ENCODE measurements around the gene SPARC.
"Not testable (repeated sequence)": the region's sequence is repeated elsewhere in the genome, so short reads cannot be mapped to it uniquely, and the experiment has no call there.

SPARC gene

DNA sequence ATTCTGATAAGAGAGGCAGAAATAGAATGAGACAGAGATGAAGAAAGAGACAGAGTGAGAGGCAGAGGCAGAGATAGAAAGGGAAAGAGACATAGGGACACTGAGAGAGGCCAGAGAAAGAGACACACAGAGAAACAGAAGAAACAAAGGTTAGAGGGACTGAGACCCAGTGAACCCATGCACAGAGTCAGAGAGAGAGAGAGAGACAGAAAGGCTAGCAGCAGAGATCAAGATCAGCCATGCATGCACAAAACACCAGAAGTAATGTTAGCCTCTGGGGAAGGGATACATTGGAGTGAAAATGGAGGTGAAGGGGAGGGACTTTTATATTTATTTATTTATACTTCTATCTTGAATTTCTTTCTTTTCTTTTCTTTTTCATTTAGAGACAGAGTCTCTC, 14.1 kb upstream of the SPARC start:
- DNase-seq (ENCODE audit: low read depth in 2 of 3, low spot score in 2 of 3) = no peak

DNA sequence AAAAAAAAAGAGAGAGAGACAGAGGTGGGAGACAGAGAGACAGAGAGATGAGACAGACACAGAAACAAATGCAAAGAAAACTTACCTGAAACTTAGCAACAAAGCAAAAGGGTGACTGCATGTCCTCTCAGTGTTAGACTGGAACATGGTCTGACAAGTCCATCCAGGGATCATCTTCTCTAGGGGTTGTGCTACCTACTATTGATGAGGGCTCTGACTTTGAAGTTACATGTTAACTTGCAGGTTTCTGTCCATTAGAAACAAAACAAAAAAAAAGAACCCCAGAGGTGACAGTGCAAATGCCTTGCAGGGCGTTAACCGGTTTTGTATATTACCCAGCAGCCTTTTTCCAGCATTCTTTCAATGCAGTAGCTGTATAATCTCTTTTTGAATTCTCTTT, 13.6 kb upstream of the SPARC start:
- no peak for DNase-seq (ENCODE audit: low read depth in 2 of 3, low spot score in 2 of 3)

- DNase-seq (ENCODE audit: low read depth in 2 of 3, low spot score in 2 of 3) = no peak
These were observed 12.6 kb upstream of the SPARC start for GRCh38 chr5:151699071-151699901.

- DNase-seq (ENCODE audit: low read depth in 2 of 3, low spot score in 2 of 3) = not testable (repeated sequence)
These were observed 11.4 kb upstream of the SPARC start for GRCh38 chr5:151698081-151698480.

DNA sequence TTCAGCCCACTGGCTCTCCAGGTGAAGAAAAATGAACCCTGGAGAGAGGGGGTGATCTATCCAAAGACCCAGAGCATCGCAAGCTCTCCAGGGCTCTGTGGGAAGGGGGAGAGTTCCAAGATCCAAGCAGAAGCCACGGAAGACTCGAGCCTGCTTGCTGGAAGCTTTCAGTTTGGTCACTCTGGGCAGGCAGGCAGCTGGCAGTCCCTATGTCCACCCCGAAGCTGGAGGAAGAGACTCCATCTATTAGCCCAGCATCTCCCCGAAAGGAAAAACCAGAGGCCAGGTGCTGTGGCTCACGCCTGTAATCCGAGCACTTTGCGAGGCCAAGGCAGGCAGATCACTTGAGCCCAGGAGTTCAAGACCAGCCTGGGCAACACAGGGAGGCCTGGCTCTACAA, 10.7 kb upstream of the SPARC start:
- no peak for DNase-seq (ENCODE audit: low read depth in 2 of 3, low spot score in 2 of 3)

DNA sequence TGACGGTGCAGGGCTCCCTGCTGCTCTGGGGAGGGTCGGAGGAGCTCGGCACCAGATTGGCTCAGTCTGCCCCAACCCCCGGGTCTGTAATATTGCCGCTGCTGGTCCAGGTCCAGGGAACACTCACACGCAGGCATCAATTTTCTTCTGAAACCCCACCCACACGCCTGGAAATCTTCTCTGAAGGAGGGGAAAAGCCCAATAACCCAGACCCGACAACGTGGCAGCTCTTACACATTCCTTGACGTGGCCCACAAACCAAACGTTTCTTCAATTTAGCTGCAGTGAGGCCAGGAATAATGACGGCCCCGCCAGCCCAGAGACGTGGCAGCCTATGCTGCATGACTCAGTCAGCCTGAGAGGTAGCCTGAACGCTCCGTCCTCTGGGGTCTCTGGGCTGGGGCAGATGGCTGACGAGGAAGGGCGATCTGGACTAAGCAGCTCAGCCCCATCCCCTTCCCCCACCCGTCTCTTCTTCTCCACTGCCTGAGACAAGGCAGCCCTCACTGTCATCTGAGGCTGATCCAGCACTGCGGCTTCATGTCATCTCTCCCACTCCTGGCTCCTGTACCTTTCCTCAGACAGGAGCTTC, 9.9 kb upstream of the SPARC start:
- DNase-seq (ENCODE audit: low read depth in 2 of 3, low spot score in 2 of 3) = no peak

DNA sequence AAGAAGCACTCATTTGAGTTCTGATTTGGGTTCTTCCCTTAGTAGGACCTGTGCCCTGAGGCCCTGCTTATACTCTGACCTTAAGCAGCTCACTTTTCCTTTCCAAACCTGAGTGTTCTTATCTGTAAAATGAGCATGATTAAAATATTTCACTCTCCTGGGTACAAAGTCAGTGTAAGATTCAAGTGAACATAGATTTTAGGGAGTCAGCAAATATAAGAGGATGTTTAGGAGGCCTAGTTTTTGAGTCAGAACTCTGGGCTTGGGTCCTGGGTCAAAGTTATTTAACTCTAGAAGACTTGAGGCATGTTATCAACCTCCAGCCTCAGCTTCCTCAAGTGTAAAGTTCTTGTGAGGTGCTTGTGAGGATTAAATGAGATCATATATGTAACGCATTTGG, 8.7 kb upstream of the SPARC start:
- DNase-seq (ENCODE audit: low read depth in 2 of 3, low spot score in 2 of 3) = no peak

GRCh38 chr5:151694035-151694485, 7.3 kb upstream of the SPARC start:
- no peak for DNase-seq (ENCODE audit: low read depth in 2 of 3, low spot score in 2 of 3)

- DNase-seq (ENCODE audit: low read depth in 2 of 3, low spot score in 2 of 3) = no peak
These were observed 5.6 kb upstream of the SPARC start for GRCh38 chr5:151692312-151692711.

- no peak for DNase-seq (ENCODE audit: low read depth in 2 of 3, low spot score in 2 of 3)
These were observed 5.0 kb upstream of the SPARC start for GRCh38 chr5:151691706-151692105.

DNA sequence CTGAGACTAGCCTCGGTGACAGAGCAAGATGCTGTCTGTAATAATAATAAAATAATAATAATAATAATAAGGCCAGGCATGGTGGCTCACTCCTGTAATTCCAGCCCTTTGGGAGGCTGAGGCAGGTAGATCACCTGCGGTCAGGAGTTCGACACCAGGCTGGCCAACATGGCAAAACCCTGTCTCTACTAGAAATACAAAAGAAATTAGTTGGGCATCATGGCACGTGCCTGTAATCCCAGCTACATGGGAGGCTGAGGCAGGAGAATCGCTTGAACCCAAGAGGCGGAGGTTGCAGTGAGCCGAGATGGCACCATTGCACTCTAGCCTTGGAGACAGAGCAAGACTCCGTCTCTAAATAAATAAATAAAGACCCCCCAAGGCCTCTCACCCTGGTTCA, 2.9 kb upstream of the SPARC start:
- not testable (repeated sequence) for DNase-seq (ENCODE audit: low read depth in 2 of 3, low spot score in 2 of 3)

DNA sequence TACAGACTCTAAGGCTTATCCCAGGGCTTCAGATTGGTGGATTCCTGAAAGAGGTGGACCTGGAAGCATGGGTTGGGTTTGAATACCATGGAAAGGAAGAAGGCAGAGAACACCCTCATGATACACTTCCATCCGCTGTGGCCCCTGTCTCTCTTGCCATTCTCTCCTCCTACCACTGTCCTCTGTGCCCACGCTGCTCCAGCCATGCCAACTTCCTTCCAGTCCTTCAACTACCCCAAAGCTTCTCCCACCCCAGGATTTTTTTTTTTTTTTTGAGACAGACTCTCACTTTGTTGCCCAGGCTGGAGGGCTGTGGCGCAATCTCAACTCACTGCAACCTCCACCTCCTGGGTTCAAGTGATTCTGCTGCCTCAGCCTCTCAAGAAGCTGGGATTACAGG, 1.7 kb upstream of the SPARC start:
- DNase-seq (ENCODE audit: low read depth in 2 of 3, low spot score in 2 of 3) = no peak

GRCh38 chr5:151685749-151686673, 704 bp downstream of the SPARC start:
- no peak for DNase-seq (ENCODE audit: low read depth in 2 of 3, low spot score in 2 of 3)

GRCh38 chr5:151684690-151685361, 1.9 kb downstream of the SPARC start:
- DNase-seq (ENCODE audit: low read depth in 2 of 3, low spot score in 2 of 3) = no peak

DNA sequence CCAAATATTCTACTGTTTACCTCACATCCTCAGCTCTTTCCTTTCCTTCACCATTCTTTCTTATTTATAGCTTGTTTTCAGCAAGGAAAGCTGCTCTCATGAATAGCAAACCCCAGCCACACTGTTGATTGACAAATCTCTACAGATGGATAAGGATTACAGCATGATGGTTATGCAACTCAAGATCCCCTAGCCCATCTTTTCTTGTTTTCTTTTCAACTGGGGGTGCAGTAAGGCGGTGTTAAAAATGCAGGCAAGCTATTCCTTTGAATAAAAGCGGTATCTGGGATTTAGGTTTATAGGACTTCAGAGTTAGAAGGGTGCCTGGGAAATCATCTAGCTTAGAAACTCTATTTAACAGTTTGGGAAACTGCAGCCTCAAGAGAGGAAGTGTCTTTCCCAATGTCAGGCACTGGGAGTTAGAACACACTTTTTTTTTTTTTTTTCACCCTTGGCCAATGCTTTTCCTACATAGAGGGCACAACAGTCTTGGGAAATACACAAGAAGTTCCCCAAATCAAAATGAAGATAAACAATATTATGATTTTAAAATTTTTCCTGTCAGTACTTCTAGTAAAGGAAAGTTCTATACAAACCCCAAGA, 2.6 kb downstream of the SPARC start:
- DNase-seq (ENCODE audit: low read depth in 2 of 3, low spot score in 2 of 3) = no peak

- DNase-seq (ENCODE audit: low read depth in 2 of 3, low spot score in 2 of 3) = no peak
These were observed 3.3 kb downstream of the SPARC start for GRCh38 chr5:151683444-151683843.

- no peak for DNase-seq (ENCODE audit: low read depth in 2 of 3, low spot score in 2 of 3)
These were observed 3.9 kb downstream of the SPARC start for GRCh38 chr5:151682751-151683331.

GRCh38 chr5:151682240-151682639, 4.5 kb downstream of the SPARC start:
- no peak for DNase-seq (ENCODE audit: low read depth in 2 of 3, low spot score in 2 of 3)

DNA sequence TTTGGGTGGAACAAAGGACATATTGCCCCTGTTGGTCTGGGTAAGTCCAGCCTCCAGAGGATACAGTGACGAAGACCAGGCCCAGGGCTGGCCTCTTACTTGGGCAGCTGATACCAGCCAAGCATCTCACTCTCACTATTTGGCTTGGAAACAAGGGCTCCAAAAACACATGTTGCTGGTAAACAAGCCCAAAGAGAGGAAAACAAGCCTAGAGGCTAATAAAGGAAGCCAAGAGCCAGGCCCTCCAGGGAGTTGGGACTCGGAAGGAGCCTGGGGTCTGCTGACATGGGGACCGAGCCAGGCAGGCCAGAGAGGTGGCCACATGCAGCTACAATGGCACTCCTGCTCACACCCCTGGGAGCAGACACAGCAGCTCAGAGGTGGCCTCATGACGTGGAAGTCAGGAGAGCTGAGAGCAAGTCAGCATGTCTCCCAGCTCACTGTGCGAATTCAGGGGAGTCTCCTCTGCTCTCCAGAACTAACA, 5.7 kb downstream of the SPARC start:
- DNase-seq (ENCODE audit: low read depth in 2 of 3, low spot score in 2 of 3) = no peak

GRCh38 chr5:151680156-151680505, 6.6 kb downstream of the SPARC start:
- not testable (repeated sequence) for DNase-seq (ENCODE audit: low read depth in 2 of 3, low spot score in 2 of 3)

Data from activated CD8-positive, alpha-beta memory T cell treated with anti-CD3 and anti-CD28 coated beads for 48 hours (primary cell).